OCI-M2 (cell line): ENCODE results near the gene PIK3CD.
"Not testable (repeated sequence)": the region's sequence is repeated elsewhere in the genome, so short reads cannot be mapped to it uniquely, and the experiment has no call there.

Experiments
- DNase-seq: peaks from one replicate; lab custom pipeline; 2025; ENCODE audit not compliant: unreplicated experiment; lab: John Stamatoyannopoulos, UW

The PIK3CD gene

DNA sequence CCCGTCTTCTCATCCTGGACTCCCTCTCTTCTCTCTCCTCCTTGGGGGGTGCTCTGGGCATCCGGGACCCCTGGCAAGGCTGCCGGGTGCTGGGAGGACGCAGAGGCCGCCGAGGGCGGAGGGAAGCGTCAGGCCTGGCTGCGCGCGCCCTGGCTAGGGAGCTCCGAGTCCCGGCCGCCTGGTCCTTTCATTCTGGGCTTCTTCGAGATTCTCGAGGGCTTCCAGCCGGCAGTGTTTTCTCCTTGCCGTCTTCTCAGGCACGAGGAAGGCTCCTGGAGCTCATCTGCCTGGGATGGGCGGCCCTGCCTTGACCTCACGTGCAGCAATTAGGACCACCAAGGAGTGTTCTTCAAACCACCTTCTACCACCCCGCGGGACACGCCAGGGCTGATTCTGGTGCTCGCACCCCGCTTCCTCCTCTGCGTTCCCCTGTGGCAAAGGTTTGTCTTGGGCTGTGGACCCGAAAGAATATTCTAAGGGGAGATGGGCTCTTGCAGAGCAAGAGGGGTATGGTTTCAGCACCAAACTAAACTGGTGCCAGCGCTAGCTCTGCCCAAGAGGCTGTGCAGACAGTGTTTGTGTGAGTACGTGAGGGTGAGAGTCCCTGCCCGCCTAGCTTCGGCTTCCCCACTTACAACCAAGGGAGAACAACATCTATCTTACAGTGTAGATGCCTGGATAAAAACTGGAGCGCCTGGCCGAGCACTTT, 36.5 kb downstream of the PIK3CD start:
- no peak for DNase-seq

DNA sequence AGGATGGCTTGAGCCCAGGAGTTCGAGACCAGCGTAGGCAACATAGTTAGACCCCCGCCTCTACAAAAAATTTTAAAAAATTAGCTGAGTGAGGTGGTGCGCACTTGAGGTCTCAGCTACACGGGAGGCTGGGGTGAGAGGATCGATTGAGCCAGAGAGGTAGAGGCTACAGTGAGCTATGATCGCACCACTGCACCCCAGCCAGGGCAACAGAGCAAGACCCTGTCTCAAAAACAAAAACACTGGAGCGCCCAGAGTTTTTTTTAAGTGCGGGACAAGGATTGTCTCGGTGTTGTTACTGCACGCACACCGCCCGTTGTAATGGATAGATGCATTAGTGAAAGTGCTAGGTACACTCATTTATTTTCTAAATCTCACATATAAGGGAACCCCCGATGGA, 37.1 kb downstream of the PIK3CD start:
- DNase-seq: no peak

DNA sequence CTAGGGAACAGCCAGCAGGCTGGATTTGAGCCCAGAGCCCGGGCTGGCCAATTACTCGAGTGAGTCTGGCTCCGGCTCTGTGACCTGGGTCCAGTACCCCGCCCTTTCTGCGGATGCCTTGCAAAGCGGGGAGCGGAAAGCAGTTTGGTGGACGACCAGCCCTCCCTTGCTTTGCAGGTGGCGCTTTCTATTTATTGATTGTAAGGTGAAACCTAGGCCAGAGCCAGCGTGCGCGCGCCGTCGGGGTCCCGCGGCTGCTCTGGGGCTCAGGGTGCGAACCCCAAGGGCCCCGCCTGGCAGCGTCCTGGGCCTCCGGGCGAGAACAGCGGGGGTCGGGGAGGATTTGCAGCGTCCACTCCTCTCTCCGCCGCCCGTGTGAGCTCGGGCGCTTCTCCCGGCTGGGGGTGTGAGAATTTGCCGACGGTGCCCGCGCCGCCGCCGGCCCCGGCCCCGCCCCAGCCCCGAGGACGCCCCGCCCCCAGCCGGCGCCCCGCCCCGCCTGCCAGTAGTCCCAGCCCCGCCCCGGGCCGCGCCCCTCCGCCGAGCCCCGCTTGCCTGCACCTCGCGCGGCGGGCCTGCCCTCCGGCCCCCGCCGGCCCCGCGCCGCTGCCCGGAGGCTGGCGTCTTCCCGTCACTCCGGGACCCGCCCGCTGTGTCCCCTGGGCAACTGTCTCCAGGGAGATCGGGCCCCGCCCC, 37.6 kb downstream of the PIK3CD start:
- DNase-seq: no peak

- DNase-seq: no peak
Observed at GRCh38 chr1:9689971-9690381, 38.4 kb downstream of the PIK3CD start.

DNA sequence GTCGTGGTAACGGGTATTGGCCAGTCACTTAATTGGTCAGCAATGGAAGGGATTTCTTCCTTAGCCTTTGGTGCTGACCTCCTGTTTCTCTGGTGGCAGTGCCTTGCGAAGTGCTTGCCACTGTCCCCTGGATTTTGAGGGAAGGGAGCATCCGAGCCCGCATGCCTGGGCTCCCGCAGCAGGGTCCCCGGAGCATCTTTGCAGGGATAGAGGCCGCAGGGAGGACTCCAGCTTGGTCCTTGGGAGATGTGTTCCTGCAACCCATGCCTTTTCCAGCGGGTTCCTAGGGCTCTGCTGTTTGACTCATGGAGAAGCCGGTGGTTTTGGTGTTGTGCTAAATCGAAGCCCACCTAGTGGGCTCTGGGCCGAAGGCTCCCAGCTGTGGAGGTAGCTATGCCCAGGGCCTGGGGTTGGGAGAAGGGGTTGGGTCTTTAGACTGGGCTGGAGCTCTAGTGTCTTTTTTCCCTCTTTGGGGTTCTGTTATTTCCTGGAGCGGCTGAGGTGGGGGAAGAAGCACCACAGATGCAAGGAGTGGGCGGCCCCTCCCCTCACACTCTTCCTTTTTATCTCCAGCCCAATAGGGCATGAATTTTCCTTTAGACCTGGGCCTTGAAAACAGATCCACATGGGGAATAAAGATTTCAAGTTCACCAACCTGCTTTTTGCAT, 39.0 kb downstream of the PIK3CD start:
- no peak for DNase-seq

GRCh38 chr1:9691108-9691445, 39.5 kb downstream of the PIK3CD start:
- no peak for DNase-seq

GRCh38 chr1:9691691-9692090, 40.2 kb downstream of the PIK3CD start:
- no peak for DNase-seq

GRCh38 chr1:9696793-9697192, 45.3 kb downstream of the PIK3CD start:
- DNase-seq: no peak

GRCh38 chr1:9699361-9699760, 47.8 kb downstream of the PIK3CD start:
- DNase-seq: no peak

DNA sequence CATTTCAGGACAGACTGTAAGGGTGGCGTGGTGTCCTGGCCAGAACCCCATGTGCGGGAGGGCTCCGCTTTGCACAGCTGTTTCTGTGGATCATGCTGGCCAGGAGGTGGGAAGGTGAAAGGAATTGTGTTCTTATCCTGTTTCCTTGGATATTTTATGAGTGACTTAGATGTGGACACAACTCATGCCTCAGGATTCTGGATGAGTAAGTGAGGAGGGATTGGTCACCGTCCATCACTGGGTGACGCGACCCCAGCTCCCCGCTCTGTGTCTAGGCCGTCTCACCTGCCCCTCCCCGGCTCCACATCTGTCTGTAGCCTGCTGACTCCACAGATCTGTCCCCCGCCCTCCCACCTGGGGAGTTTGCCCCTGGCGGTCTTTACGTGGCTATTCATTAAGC, 48.8 kb downstream of the PIK3CD start:
- no peak for DNase-seq

- DNase-seq: no peak
Observed at GRCh38 chr1:9701665-9702064, 50.1 kb downstream of the PIK3CD start.

DNA sequence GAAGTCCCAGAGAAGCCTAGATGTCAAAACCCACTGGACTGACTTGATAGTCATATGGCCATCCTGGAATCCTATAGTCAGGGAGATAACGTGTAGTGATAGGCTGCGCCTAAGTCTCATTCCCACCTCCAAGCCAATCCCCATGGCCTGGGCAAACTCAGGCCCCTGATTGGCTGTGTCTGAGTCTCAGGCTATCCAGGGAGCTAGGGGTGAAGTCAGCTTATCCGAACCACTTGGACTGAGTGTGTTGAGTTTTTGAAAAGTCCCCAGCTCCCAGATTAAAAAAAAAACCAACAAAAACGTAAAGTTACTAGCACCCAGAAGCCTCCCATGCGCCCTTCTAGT, 51.6 kb downstream of the PIK3CD start:
- no peak for DNase-seq

GRCh38 chr1:9703681-9704080, 52.1 kb downstream of the PIK3CD start:
- no peak for DNase-seq

DNA sequence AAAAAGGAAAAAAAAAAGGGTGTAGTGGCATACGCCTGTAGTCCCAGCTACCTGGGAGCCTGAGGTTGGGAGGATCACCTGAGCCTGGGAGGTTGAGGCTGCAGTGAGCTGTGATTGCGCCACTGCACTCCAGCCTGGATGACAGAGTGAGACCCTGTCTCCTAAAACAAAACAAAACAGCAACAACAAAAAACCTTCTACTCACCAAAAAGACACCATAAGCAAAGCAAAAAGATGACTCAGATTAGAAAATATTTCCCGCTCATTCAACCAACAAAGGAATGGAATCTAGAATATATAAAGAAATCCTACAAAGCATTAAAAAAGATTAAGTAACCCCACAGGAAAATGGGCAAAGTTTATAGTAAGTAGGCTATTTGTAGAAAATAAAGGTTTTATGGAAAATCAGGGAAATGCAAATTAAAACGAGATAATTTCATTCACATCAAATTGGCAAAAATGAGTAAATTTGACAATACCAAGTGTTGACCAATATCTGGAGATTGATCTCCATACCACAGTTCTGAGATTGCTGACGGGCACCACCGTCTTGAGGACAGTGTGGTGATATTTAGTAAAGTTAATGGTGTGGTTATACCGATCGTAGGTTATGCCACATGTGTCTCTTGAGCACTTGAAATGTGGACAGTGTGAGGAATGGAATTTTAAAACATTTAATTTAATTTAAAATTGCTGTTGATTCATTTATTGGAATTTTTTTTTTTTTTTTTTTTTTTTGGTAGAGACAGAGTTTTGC, 54.0 kb downstream of the PIK3CD start:
- DNase-seq: no peak

- DNase-seq: no peak
Observed at GRCh38 chr1:9706178-9706577, 54.6 kb downstream of the PIK3CD start.

- no peak for DNase-seq
Observed at GRCh38 chr1:9710037-9710436, 58.5 kb downstream of the PIK3CD start.

GRCh38 chr1:9711466-9712020, 60.0 kb downstream of the PIK3CD start:
- no peak for DNase-seq

DNA sequence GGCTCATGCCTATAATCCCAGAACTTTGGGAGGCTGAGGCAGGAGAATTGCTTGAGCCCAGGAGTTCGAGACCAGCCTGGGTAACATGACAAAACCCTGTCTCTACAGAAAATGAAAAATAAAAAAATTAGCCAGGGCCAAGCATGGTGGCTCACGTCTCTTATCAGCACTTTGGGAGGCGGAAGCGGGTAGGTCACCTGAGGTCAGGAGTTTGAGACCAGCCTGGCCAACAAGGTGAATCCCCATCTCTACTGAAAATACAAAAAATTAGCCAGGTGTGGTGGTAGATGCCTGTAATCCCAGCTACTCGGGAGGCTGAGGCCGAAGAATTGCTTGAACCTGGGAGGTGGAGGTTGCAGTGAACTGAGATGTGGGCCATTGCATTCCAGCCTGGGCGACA, 61.2 kb downstream of the PIK3CD start:
- not testable (repeated sequence) for DNase-seq

DNA sequence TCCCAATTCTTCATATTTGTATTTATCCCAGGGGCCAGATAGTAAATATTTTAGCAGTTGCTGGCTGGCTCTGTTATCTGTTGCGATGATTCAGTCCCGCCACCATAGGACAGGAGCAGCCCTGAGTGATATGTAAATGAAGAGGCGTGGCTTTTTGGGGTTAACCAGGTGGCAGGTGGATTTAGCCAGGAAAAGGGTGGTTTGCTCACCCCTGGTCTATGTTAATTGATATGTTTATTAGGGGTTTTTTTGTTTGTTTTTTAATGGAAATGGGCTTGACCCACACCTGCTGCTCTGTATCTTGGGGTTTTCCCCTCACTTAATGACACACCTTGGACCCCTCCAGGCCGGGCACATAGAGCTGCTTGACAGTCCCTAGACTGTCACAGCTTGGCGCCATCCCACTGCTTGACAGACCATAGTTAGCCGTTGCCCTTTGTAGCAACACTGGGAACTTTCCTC, 62.8 kb downstream of the PIK3CD start:
- no peak for DNase-seq

GRCh38 chr1:9715536-9716226, 64.2 kb downstream of the PIK3CD start:
- no peak for DNase-seq
